SK-N-SH (cell line): Measurements from ENCODE around the gene LIPE. TPM values are rescaled to one million over a fixed set of nuclear protein-coding genes. Genes with fewer than 3 reads are reported as not detected.
A peak's percentile ranks its signal among the peaks of the same experiment; 100 is the strongest.

Experiments used
- CTCF ChIA-PET: fragments of 300-600, 350-600 bp; formaldehyde crosslinking; extraction: SDS; loops from one replicate; lab custom pipeline; 2021; lab: Yijun Ruan, JAX
- POLR2A ChIA-PET: fragments of 350-600 bp; sonication (Branson Sonifier 250); formaldehyde crosslinking; extraction: SDS; loops from one replicate; lab custom pipeline; 2020; ENCODE audit warnings: antibody characterized with exemption, inconsistent platforms; lab: Yijun Ruan, JAX
- DNase-seq: peaks from one replicate; pipeline ENCODE4 v3.0.0; 2012
- H2AFZ ChIP-seq: fragments of 200-600 bp; sonication (generic); 2 replicates; pipeline ENCODE4 v1.8.1; 2016; ENCODE audit warnings: antibody characterized with exemption, mild to moderate bottlenecking, low read depth
- H3F3A ChIP-seq: fragments of 200-600 bp; sonication (generic); replicated peaks from 2 replicates; pipeline ENCODE3; 2016; ENCODE audit warnings: antibody characterized with exemption, mild to moderate bottlenecking; ENCODE audit not compliant: insufficient read depth
- H3K27ac ChIP-seq, 2 experiments: fragments of 200-500 bp in 1 of 2; fragments of 200-600 bp in 1 of 2; sonication (Bioruptor generic) in 1 of 2; sonication (generic), shearing (Covaris generic) in 1 of 2; 2 replicates each; pipeline versions ENCODE4 v1.5.1 to v1.6.1; 2014 to 2016; ENCODE audit warnings: low read depth in 2 of 2, inconsistent platforms in 1 of 2, low read length in 1 of 2, mild to moderate bottlenecking in 1 of 2, mixed read lengths in 1 of 2
- H3K27me3 ChIP-seq: fragments of 200-600 bp; sonication (generic), shearing (Covaris generic); 2 replicates; pipeline ENCODE4 v1.6.1; 2016; ENCODE audit warnings: mixed run types; ENCODE audit not compliant: insufficient read depth
- H3K36me3 ChIP-seq, 2 experiments: fragments of 200-500 bp in 1 of 2; fragments of 200-600 bp in 1 of 2; sonication (Bioruptor generic) in 1 of 2; sonication (generic) in 1 of 2; replicated peaks in 1 of 2; 2 replicates each; pipeline versions ENCODE3 to v1.5.1; 2014 to 2016; ENCODE audit warnings: low read length in 1 of 2, mild to moderate bottlenecking in 1 of 2; ENCODE audit not compliant: insufficient read depth in 2 of 2, control insufficient read depth in 1 of 2
- H3K4me1 ChIP-seq, 2 experiments: fragments of 200-500 bp in 1 of 2; fragments of 200-600 bp in 1 of 2; sonication (Bioruptor generic) in 1 of 2; sonication (generic), shearing (Covaris generic) in 1 of 2; 2 replicates each; pipeline versions ENCODE4 v1.5.1 to v1.6.1; 2014 to 2016; ENCODE audit warnings: low read depth in 1 of 2, low read length in 1 of 2, mixed run types in 1 of 2; ENCODE audit not compliant: insufficient read depth in 2 of 2, control insufficient read depth in 1 of 2
- H3K4me2 ChIP-seq: fragments of 200-600 bp; sonication (generic), shearing (Covaris generic); 2 replicates; pipeline ENCODE4 v1.6.1; 2017; ENCODE audit warnings: mixed run types
- H3K4me3 ChIP-seq, 2 experiments: fragments of 200-500 bp in 1 of 2; fragments of 200-600 bp in 1 of 2; sonication (Bioruptor generic) in 1 of 2; sonication (generic), shearing (Covaris generic) in 1 of 2; 2 replicates each; pipeline versions ENCODE4 v1.5.1 to v1.8.1; 2014 to 2016; ENCODE audit warnings: low read depth in 2 of 2, inconsistent platforms in 1 of 2, low read length in 1 of 2, mild to moderate bottlenecking in 1 of 2, mixed read lengths in 1 of 2, moderate library complexity in 1 of 2
- H3K79me2 ChIP-seq: fragments of 200-600 bp; sonication (generic); 2 replicates; pipeline ENCODE4 v1.8.1; 2017; ENCODE audit warnings: mild to moderate bottlenecking; ENCODE audit not compliant: insufficient read depth
- H3K9ac ChIP-seq: fragments of 200-600 bp; sonication (generic); 2 replicates; pipeline ENCODE4 v1.6.1; 2017; ENCODE audit warnings: mixed run types
- H3K9me2 ChIP-seq: fragments of 200-600 bp; sonication (generic); 2 replicates; pipeline ENCODE4 v1.6.1; 2017; ENCODE audit warnings: mixed run types
- H3K9me3 ChIP-seq: fragments of 200-600 bp; sonication (generic); 2 replicates; pipeline ENCODE4 v1.6.1; 2017; ENCODE audit warnings: mixed run types, mild to moderate bottlenecking, moderate library complexity
- H4K20me1 ChIP-seq: fragments of 200-600 bp; sonication (generic); 2 replicates; pipeline ENCODE4 v1.6.1; 2017; ENCODE audit warnings: mild to moderate bottlenecking, mixed run types; ENCODE audit not compliant: insufficient read depth
- CHD2 ChIP-seq: fragments of 150-350 bp; IDR thresholded peaks from 2 replicates; pipeline ENCODE4 v1.6.1; 2018; ENCODE audit warnings: low read length; ENCODE audit not compliant: partially characterized antibody
- FOXJ3 ChIP-seq: sonication (generic); formaldehyde crosslinking; IDR thresholded peaks from 2 replicates; pipeline ENCODE4 v1.5.1; 2020; ENCODE audit warnings: mild to moderate bottlenecking, missing genetic modification reagents
- SMC3 ChIP-seq: IDR thresholded peaks from 2 replicates; pipeline ENCODE4 v1.6.1; 2012; ENCODE audit warnings: low read depth, low read length, improper control_type of control experiment
- WGBS: methylation state at CpG from one replicate; pipeline ENCODE4 v1.1.6; 2017; ENCODE audit warnings: low lambda C conversion rate; 5-methylcytosine and 5-hydroxymethylcytosine counted together
- polyA plus RNA-seq, 3 experiments: library from polyadenylated mRNA; depleted of rRNA; stranded (reverse); fragments of >200 nt; gene quantifications; 2 replicates each; pipeline ENCODE4 v1.2.3, GENCODE V29; 2012
- small RNA-seq, 7 experiments: library from RNA; depleted of rRNA; stranded (forward); fragments of <200 nt; gene quantifications; one replicate each; pipeline ENCODE3, GENCODE V24; 2012
- TF ChIP-seq, protein P1 (sequence below): fragments of 150-350 bp; IDR thresholded peaks from 2 replicates; pipeline ENCODE4 v1.6.1; 2016; ENCODE audit warnings: mild to moderate bottlenecking, low read depth, low read length

Gene LIPE
- polyA plus RNA-seq, 1 of the 3 experiments (the other 2 are of a cell fraction) = 4.4 TPM

DNA sequence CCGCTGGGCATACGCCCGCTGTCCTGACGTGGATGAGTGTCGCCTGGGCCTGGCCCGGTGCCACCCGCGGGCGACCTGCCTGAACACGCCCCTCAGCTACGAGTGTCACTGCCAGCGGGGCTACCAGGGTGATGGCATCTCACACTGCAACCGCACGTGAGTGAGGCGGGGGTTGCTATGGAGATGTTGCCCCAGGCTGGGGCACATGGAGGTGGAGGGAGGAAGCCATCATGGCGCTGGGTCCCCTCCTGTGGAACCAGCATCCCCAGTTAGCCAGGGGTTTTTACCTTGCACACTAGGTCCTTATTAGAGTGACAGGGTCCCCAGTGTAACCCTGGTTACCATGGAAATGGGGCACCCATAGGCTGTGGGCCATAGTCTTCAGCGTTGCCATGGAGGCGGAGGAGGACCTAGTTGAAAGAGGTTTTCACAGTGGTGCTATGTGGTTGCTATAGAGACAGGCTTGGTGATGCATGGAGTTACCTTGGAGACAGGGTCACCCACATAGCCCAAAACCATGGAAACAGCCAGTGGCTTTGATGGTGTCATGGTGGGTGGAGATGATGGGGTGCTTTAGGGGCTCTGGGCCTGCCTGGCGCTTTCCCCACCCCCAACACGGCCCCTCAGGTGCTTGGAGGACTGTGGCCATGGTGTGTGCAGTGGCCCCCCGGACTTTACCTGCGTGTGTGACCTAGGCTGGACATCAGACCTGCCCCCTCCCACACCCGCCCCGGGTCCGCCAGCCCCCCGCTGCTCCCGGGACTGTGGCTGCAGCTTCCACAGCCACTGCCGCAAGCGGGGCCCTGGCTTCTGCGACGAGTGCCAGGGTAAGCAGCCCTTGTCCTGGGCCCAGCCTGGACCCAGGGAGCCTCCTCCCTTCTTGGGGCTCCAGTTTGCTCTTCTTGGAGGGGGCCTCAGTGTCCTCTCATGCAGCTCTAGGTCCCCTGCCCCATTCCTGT is 74.6 kb downstream of the LIPE start:
- peaks cover 0 to 18% of the 10 kb centered on the region in 2 experiments for H3K36me3 ChIP-seq
- no peak overlapping the region for H3K4me3 ChIP-seq
- H4K20me1 ChIP-seq = no peaks in the 10 kb centered on the region
- no peaks in the 10 kb centered on the region for H3K9me2 ChIP-seq
- 94% methylated on average over 18 of the region's 31 CpGs for WGBS
- H2AFZ ChIP-seq = no peak overlapping the region
- H3K4me2 ChIP-seq = no peak overlapping the region
- H3F3A ChIP-seq = no peaks in the 10 kb centered on the region
- H3K27ac ChIP-seq = no peak overlapping the region
- H3K9ac ChIP-seq = no peak overlapping the region
- no peaks in the 10 kb centered on the region for H3K27me3 ChIP-seq
- no peaks in the 10 kb centered on the region for H3K79me2 ChIP-seq
- H3K4me1 ChIP-seq = no peaks in the 10 kb centered on the region
- ChIA-PET CTCF (no interaction called here), POLR2A (interaction anchor here (0.6 kb wide), 1 partner anchor 116 kb away, joined by 3 read pairs; no protein-coding TSS in a partner anchor)
- peak; percentile 58 for DNase-seq
- H3K9me3 ChIP-seq = no peaks in the 10 kb centered on the region
- TF ChIP-seq FOXJ3 (CRISPR knock-in tag) = no peak
- TF ChIP-seq CHD2 = no peak
- no peak for TF ChIP-seq SMC3
- TF ChIP-seq, protein P1, sequence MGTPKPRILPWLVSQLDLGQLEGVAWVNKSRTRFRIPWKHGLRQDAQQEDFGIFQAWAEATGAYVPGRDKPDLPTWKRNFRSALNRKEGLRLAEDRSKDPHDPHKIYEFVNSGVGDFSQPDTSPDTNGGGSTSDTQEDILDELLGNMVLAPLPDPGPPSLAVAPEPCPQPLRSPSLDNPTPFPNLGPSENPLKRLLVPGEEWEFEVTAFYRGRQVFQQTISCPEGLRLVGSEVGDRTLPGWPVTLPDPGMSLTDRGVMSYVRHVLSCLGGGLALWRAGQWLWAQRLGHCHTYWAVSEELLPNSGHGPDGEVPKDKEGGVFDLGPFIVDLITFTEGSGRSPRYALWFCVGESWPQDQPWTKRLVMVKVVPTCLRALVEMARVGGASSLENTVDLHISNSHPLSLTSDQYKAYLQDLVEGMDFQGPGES = no peak

Small RNA genes lying within 50 kb of the gene (small RNA-seq; reads per million reads assigned to genes)
- gene RNU4-60P = 0 reads per million in 7 experiments

Other genes starting within 250 kb of the LIPE start
- gene DEDD2, start 209.7 kb downstream of the LIPE start, polyA plus RNA-seq (2012; rRNA removed) = 30.2 and 31.1 TPM in 2 replicates
- gene ZNF526, start 207.1 kb downstream of the LIPE start, polyA plus RNA-seq (2012; rRNA removed) = 3.5 and 4.0 TPM in 2 replicates
- 42.1 and 47.2 TPM in 2 replicates for gene GSK3A, start 184.8 kb downstream of the LIPE start, polyA plus RNA-seq (2012; rRNA removed)
- 89.6 and 94.5 TPM in 2 replicates for gene ERF, start 172.3 kb downstream of the LIPE start, polyA plus RNA-seq (2012; rRNA removed)
- gene CIC, start 158.1 kb downstream of the LIPE start, polyA plus RNA-seq (2012; rRNA removed) = 8.6 and 16.9 TPM in 2 replicates
- gene PRR19, start 125.3 kb downstream of the LIPE start, polyA plus RNA-seq (2012; rRNA removed) = 1.3 TPM in 2 replicates
- 105 and 160 TPM in 2 replicates for gene PAFAH1B3, start 124.8 kb downstream of the LIPE start, polyA plus RNA-seq (2012; rRNA removed)
- 0.37 and 2.0 TPM in 2 replicates for gene TMEM145, start 114.1 kb downstream of the LIPE start, polyA plus RNA-seq (2012; rRNA removed)
- gene MEGF8, start 101.8 kb downstream of the LIPE start, polyA plus RNA-seq (2012; rRNA removed) = 12.0 and 19.1 TPM in 2 replicates
- 2.3 and 4.5 TPM in 2 replicates for gene CNFN, start 37.1 kb downstream of the LIPE start, polyA plus RNA-seq (2012; rRNA removed)
- gene CXCL17, start 15.6 kb upstream of the LIPE start, polyA plus RNA-seq (2012; rRNA removed) = not detected in 2 replicates
- gene CEACAM1, start 101.1 kb upstream of the LIPE start, polyA plus RNA-seq (2012; rRNA removed) = 0.49 and 0.53 TPM in 2 replicates
- not detected in 2 replicates for gene CEACAM8, start 167.5 kb upstream of the LIPE start, polyA plus RNA-seq (2012; rRNA removed)